NCI-H526 (cell line): ENCODE data around the gene AGGF1.
"Not testable (repeated sequence)": the region's sequence is repeated elsewhere in the genome, so short reads cannot be mapped to it uniquely, and the experiment has no call there.

Source experiments
- DNase-seq, 2 experiments: peaks; one replicate each; lab custom pipeline; 2025; lab: John Stamatoyannopoulos, UW

AGGF1 gene, protein sequence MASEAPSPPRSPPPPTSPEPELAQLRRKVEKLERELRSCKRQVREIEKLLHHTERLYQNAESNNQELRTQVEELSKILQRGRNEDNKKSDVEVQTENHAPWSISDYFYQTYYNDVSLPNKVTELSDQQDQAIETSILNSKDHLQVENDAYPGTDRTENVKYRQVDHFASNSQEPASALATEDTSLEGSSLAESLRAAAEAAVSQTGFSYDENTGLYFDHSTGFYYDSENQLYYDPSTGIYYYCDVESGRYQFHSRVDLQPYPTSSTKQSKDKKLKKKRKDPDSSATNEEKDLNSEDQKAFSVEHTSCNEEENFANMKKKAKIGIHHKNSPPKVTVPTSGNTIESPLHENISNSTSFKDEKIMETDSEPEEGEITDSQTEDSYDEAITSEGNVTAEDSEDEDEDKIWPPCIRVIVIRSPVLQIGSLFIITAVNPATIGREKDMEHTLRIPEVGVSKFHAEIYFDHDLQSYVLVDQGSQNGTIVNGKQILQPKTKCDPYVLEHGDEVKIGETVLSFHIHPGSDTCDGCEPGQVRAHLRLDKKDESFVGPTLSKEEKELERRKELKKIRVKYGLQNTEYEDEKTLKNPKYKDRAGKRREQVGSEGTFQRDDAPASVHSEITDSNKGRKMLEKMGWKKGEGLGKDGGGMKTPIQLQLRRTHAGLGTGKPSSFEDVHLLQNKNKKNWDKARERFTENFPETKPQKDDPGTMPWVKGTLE

DNA sequence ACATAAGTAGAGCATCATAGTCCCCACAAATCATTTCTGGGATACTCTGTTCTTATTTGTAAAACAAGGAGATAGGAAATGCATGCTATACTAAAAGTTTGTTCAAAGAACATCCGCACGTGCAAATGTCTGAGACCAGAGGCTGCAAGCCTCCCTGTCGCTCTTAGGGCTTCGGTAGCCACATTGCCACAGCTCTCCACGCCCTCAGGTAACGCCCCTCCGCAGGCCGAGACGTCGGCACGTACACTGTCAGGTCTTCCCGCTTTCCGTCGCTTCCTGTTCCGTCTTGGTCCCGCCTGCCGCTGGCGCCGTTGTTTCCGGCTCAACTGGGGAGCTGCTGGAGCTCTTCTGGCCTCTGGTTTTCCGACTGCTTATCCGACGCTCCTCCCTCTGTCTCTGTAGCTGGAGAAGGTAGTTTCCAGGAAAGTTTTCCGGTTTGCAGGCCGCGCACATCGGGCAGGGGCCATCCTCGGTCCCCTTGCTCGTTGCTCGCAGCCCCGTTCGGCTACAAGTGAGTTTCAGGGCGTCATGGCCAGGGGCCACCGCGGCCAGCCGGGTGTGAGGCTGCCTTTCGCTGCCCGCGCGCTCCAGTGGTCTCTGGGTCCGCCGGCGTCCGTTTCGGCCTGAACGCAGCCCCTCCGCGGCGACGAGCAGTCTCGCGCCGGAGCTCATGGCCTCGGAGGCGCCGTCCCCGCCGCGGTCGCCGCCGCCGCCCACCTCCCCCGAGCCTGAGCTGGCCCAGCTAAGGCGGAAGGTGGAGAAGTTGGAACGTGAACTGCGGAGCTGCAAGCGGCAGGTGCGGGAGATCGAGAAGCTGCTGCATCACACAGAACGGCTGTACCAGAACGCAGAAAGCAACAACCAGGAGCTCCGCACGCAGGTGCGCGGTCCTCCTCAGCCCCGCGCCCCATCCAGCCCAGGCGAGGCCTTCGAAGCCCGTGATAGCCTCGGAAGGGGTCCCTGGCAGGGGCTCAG lies at the start of gene AGGF1:
AGGF1 (plus strand) TSS at position 308 of the 975 bp plus-strand sequence; CDS start at position 671, 363 bp downstream.
- DNase-seq = peak; percentile 83 to 91

DNA sequence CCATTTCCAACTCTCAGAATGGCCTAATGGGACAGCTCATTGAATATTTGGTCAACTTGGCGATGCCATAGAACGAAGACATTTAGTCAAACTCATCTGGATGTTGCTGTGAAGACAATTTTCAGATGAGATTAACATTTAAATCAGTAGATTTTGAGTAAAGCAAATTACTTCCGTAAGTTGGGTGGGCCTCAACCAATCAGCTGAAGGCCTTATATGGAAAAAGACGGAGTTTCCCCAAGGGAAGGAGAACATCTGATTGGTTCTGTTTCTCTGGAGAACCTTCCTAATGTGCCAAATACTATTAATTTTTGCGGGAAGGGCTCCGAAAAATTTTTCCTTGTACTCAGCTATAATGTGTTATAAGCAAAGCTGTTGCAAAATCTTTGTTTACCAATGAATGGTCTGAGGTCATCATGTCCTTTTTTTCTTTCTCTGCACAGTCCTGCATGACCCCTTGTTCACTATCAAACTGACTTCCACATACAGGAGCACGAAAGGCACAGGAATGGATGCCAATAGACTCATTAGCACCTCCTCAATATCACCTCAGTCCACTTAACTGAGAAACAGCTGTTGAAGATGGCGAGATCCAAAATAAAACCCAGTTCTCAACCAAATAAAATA lies 49.6 kb upstream of the AGGF1 start:
- DNase-seq = no peak

DNA sequence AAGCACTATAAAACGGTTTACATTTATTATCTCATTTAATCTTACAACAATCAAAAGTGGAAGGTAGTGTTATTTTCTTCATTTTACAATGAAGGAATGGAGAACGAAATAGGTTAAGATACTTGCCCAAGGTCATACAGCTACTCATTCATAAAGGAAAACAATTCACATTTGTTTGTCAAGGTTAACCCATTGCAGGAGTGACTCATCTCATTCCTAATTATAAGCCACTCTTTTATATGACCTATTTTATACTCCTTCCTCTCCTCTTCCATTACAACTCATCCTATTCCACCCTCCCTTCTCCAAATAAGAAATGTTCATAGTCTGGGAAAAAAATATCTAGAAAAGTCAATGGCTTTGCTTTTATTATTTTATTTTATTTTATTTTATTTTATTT lies 47.8 kb upstream of the AGGF1 start:
- no peak for DNase-seq

DNA sequence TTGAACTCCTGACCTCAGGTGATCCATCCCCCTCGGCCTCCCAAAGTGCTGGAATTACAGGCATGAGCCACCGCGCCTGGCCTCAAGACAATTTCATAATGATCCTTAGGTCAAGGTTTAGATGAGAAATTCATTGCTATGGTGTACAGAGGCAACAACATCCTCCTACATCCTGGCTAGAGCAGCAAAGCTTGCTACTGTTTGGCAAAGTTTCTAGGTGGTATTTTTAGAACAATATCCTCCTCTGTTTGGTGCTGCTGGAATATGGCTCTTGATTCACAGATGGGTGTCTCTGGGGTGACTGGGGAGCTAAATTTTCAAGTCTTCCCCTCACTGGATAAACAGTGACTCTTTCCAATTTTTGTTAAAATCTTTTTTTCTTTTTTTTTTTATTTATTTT lies 46.7 kb upstream of the AGGF1 start:
- no peak for DNase-seq

DNA sequence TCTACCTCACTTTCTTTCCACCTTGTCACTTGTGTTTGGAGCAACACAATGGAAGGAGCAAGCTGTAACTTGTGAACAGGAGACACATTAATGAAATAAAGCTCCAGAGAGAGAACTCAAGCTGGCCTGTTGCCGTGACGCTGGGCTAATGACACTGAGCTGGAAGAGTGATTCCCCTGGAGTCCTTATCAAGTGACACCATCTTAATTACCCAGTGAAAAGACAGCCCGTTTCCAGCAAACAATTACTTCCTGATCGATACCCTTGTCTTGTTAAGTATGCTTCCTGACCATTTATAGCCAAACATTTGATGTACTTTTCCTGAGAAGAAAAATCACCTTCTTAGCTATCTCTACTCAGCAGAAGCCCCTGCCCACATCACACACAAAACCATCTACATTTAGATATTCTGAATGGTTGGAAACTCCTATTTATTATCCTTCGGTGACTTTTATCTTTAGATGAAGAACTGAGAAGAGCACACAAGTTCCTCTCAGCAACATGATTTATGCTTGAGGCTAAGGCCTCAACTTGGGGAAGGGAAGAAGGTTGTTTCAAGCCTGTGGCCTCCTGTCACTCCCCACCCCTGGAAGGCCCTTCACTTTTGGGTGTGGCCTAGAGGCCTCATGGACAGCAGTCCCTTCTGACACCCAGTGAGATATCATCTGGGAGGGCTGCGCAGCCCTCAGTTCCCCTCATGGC lies 43.2 kb upstream of the AGGF1 start:
- no peak for DNase-seq

DNA sequence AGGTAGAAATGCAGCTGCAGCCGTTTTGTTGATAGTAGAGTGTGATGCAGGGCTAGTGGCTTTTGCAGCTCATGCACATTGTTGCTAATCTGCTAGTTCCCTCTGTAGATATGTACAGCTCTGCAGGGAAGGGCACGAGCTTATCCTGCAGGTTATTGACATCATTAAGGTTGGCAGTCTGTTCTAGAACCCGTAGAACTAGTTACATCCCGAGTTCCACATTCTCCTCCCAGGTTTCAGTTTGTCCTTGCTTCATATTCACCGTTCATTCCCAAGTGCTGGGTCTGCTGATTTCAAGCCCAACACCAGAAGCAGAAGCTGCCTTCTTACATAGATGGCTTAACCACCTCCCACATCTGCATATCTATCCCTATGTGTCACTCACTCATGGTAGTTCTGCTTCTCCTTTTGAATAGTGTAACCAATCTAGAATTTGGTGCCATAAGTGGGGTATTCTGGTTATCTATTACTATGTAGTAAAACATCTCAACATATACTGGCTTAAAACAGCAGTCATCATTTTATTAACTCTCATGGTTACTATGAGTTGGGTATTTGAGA lies 39.2 kb upstream of the AGGF1 start:
- no peak for DNase-seq

DNA sequence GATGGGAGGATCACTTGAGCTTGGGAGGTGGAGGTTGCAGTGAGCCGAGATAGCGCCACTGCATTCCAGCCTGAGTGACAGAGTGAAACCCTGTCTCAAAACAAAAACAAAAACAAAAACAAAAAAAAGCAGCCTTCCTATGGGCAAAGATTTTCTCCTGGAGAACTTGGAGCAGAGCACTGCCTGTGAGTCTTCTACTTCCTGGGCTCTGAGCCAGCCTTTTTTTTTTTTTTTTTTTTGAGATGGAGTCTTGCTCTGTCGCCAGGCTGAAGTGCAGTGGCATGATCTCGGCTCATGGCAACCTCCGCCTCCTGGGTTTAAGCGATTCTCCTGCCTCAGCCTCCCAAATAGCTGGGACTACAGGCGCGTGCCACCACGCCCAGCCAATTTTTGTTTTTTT lies 36.8 kb upstream of the AGGF1 start:
- not testable (repeated sequence) for DNase-seq

DNA sequence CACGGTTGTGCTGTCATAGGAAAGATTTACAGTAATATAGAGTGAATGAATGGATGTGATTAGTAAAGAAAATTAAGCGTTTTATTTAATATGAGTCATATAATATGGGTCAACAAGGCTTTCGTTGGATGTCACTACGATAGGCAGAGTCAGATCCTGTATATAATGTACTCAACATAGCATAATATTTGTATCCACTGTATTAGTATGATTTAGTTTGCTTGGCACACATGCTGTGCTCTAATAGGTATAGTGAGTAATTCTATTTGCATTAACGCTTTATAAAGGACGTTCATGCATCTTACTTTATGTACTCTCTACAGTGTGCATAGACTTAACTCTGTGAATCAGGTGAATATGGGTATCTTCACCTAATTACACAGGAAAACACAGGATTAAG lies 35.9 kb upstream of the AGGF1 start:
- no peak for DNase-seq

DNA sequence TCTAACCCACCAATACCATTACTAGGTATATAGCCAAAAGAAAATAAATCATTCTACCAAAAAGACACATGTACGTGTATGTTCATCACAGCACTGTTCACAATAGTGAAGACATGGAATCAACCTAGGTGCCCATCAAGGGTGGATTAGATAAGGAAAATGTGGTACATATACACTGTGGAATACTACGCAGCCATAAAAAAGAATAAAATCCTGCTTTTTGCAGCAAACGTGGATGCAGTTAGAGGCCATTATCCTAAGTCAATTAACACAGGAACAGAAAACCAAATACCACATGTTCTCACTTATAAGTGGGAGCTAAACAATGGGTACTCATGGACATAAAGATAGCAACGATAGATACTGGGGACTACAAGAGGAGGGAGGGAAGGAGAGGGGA lies 32.0 kb upstream of the AGGF1 start:
- not testable (repeated sequence) for DNase-seq

DNA sequence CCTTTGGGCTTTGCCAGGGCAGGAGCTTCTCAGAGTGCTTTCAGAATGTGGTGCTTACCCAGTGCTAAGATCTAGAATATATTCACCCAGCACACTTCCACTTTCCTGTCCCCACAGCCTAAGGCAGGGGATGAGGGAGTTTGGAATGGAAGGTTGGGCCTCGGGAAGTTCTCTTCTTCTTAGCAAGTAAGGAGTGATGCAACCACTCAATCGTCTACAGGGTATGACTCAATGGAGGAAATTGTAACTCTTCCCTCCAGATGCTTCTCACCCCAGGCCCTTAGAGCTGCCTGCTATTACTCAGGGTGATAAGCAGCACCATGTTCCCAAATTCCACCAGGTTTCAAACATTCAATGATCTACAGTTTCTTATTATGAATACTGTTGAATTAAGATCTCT lies 30.8 kb upstream of the AGGF1 start:
- DNase-seq = no peak

DNA sequence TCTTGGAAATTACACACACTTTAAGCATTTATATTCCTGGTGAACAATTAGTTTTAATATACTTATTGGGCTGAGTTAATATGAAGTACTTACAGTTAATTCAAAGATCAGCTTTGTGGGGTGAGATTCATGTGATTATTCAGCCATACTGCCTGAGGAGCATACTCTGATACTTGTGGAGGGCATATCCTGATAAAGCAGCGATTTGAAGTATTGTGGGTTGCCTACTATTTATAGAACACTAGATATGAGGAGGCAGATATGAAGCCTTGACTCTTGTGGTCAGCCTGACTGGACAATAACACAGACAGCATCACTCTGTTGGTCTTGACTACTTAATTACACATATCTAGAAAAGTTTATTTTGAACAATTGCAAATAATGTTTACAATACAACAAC lies 27.0 kb upstream of the AGGF1 start:
- no peak for DNase-seq

DNA sequence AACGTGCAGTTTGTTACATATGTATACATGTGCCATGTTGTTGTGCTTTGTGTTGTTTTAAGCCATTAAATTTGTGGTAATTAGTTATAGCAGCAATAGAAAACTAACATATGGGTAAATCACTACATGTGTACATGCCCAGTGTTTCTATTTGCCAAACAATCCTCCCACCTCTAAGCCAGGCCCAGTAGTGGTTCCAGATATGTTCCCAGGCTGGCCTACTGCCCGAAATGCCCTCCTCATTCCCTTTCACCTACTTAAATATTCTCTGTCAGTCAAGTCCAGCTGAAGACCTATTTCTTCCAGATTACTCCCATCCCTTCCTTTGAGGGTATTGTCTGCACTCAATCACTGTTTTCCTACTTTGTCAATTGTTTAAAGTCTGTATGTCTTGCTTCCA lies 24.1 kb upstream of the AGGF1 start:
- DNase-seq = no peak

DNA sequence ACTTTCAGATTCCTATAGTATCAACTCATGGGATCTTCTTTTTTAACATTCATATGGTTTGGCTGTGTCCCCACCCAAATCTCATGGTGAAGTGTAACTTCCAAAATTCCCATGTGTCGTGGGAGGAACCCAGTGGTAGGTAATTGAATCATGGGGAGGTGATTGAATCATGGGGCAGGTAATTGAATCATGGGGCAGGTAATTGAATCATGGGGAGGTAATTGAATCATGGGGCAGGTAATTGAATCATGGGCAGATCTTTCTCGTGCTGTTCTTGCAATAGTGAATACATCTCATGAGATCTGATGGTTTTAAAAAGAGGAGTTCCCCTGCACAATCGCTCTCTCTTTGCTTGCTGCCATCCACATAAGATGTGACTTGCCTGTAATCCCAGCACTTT lies 21.8 kb upstream of the AGGF1 start:
- DNase-seq = no peak

DNA sequence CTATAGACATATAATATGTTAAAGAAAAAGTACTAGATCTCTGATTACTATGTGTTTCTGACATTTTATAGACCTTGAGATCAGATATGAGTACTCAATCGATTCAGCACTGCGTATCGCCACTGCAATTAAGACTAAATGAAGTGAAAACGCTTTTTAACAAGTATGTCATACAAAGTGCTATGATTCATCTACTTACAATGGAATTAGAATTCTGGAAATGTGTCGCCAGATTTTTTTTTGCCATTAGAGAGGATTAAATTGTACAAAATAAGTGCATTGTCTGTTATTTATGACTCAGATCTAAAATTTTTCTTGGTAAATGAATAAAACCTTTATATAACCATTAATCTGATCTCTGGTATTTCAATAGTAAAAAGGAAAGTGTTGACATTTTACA lies 20.0 kb upstream of the AGGF1 start:
- no peak for DNase-seq

DNA sequence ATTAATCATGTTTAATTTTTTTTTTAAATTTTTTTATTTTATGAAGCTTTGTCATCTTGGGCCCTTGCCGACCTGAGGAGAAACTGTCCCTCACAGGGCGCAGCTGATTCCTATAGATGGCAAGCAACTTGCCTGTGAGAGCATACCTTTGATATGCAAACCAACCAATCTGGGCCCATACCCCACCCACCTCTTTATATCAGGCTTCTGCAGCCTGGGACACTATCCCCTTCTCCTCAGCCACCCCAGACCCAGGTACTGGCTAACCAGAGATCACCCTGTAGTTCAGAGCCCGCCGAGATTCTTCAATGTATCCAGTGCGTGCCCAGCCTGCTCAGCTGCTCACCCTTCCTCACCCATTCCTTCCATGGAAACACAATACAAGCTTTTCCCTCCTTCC lies 18.7 kb upstream of the AGGF1 start:
- no peak for DNase-seq

DNA sequence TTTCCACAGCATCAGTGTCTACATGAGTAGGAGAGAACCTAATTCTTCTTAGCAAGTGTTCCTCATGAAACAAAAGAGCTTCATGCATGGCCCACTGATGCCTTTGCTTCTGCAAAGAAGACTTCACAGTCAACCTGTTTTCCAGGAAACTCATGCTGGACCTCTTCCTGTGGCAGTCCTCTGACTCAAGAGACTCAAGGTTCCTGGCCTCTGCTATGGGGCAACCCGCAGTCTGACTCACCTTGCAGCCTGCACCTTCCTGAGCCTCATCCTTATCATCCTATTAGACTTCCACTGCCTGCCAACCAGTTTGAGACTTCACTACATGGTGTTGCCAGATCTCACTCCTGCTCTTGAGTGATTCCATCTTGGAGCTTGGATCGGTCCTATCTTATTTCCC lies 17.6 kb upstream of the AGGF1 start:
- no peak for DNase-seq

DNA sequence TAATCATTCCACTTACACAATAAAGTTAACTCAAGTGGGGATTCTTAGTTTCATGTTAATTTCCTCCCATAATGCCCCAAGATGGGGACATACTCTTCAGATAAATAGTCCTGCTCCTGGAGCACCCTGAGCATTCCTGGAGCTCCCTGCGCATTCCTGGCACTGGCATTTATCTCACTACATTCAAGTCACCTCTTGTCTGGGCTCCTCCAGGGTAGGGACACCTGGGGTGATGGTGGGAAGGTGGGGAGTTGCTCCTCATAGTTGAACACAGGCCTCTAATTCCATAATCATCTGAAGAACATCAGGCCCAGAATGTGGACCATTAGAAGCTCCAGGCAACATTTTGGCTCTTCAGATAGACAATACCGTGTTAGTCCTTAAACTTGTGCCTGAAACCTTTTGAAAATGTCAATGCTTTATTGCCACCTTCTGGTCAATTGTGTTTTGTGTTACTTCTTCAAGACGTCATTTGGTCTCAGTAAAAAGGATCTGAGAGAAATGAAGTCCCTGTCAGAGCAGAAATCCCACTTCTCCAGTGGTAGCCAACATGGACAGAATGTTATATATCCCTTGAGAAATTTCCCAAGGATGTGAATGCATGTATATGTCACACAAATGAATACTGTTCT lies 14.2 kb upstream of the AGGF1 start:
- peak in 1 of 2 experiments; percentile 17 for DNase-seq

DNA sequence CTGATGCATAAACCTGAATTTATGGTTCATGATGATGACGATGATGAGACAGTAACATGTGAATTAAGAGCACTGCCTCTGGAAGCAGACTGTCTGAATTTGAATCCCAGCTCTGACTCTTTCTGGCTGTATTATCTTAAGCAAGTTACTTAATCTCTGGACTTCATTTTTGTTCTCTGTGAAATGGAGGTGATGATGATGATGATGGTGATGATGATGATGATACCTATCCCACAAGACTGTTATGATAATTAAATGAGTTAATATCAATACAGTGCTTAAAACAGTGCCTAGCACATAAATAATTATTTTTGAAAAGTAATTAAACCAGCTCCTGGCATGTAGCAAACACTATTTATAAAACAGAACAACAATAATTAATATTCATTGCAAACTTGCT lies 13.2 kb upstream of the AGGF1 start:
- DNase-seq = no peak

DNA sequence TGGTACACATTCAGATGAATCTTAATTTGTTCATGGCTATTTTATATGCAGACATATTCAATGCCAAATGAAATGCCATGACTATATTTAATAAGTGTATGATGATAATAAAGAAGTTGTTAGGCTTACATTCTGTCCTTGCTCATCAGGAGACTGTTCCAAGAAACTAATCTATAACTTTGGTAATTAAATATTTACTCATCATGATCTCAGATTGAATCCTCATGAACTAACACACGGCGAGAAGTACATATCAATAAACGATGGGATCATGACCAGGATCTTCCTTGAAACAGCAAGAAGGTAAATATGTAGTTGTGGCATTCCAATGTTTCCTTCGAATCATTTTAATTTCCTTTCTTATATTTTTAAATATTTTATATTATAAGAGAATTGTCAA lies 12.5 kb upstream of the AGGF1 start:
- no peak for DNase-seq
